ENCODE results near the gene GPR143.

The GPR143 gene

DNA sequence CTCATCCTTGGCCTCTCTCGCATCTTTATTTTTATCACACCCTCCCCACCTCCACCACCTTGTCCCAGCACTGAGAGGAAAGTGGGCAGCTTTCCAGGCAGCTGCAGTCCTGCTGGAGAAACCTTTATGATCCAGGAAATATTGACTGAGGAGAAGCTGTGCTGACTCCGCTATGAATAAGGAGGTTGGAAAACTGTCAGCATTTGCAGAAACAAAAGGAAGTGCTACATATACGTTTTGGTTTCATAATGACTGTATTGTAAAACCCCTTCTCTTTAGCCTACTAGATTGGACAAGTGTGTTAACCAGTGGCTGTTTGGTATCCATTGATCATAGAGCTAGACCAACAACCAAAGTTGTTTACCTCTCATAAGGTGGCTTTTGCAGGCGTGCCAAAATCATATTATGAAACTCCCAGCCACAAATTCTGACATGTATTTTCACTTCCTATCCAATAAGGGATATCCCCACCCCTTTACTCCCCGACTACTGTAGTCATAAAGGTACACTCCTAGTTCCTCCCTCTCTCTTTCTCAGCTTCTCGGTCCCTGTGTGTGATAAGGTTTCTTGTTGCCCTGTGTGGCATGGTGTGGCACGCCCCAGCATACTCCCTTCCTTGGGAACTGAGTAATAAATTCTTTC lies 88.4 kb downstream of the GPR143 start:
- H3K4me3 ChIP-seq (ENCODE audit: low read depth, low read length), result no peak overlapping the region
- H3K36me3 ChIP-seq (ENCODE audit: control insufficient read depth in 2 of 2, insufficient read depth in 1 of 2, low read length in 2 of 2), result peaks cover 0 to 14% of the 10 kb centered on the region in 2 experiments; a peak in 1 of 3 replicates
- ChIA-PET POLR2A (no interaction called here), CTCF (interaction anchor here (0.8 kb wide), 1 partner anchor 1376 kb away, joined by 3 read pairs; no protein-coding TSS in a partner anchor)
- TF ChIP-seq ZNF785 (tag by site-specific recombination; IDR thresholded peaks at IDR 0.05), result no peak
- TF ChIP-seq ZNF404 (tag by site-specific recombination; IDR thresholded peaks at IDR 0.05), result no peak
- TF ChIP-seq ZNF626 (tag by site-specific recombination; IDR thresholded peaks at IDR 0.05), result no peak
- TF ChIP-seq ZNF184 (tag by site-specific recombination; IDR thresholded peaks at IDR 0.05), result no peak
- TF ChIP-seq ZNF366 (tag by site-specific recombination; conservative IDR thresholded peaks at IDR 0.05), result no peak
- no peak for TF ChIP-seq GFI1B (tag by site-specific recombination; IDR thresholded peaks at IDR 0.05)
- TF ChIP-seq MZF1 (tag by site-specific recombination; IDR thresholded peaks at IDR 0.05; ENCODE audit: borderline replicate concordance), result no peak
- TF ChIP-seq, protein P1, sequence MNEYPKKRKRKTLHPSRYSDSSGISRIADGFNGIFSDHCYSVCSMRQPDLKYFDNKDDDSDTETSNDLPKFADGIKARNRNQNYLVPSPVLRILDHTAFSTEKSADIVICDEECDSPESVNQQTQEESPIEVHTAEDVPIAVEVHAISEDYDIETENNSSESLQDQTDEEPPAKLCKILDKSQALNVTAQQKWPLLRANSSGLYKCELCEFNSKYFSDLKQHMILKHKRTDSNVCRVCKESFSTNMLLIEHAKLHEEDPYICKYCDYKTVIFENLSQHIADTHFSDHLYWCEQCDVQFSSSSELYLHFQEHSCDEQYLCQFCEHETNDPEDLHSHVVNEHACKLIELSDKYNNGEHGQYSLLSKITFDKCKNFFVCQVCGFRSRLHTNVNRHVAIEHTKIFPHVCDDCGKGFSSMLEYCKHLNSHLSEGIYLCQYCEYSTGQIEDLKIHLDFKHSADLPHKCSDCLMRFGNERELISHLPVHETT (tag by site-specific recombination; IDR thresholded peaks at IDR 0.05), result no peak
- TF ChIP-seq ZNF394 (tag by site-specific recombination; IDR thresholded peaks at IDR 0.05; ENCODE audit: borderline replicate concordance), result no peak
- no peak for TF ChIP-seq SP3 (tag by site-specific recombination; IDR thresholded peaks at IDR 0.05)
- TF ChIP-seq, protein P2, sequence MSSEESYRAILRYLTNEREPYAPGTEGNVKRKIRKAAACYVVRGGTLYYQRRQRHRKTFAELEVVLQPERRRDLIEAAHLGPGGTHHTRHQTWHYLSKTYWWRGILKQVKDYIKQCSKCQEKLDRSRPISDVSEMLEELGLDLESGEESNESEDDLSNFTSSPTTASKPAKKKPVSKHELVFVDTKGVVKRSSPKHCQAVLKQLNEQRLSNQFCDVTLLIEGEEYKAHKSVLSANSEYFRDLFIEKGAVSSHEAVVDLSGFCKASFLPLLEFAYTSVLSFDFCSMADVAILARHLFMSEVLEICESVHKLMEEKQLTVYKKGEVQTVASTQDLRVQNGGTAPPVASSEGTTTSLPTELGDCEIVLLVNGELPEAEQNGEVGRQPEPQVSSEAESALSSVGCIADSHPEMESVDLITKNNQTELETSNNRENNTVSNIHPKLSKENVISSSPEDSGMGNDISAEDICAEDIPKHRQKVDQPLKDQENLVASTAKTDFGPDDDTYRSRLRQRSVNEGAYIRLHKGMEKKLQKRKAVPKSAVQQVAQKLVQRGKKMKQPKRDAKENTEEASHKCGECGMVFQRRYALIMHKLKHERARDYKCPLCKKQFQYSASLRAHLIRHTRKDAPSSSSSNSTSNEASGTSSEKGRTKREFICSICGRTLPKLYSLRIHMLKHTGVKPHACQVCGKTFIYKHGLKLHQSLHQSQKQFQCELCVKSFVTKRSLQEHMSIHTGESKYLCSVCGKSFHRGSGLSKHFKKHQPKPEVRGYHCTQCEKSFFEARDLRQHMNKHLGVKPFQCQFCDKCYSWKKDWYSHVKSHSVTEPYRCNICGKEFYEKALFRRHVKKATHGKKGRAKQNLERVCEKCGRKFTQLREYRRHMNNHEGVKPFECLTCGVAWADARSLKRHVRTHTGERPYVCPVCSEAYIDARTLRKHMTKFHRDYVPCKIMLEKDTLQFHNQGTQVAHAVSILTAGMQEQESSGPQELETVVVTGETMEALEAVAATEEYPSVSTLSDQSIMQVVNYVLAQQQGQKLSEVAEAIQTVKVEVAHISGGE (tag by site-specific recombination; conservative IDR thresholded peaks at IDR 0.05; ENCODE audit: low read depth), result no peak
- no peak for TF ChIP-seq ZXDB (tag by site-specific recombination; IDR thresholded peaks at IDR 0.05)
- no peak for TF ChIP-seq MEIS1 (CRISPR knock-in tag; IDR thresholded peaks at IDR 0.05; ENCODE audit: borderline replicate concordance)
- TF ChIP-seq KLF1 (tag by site-specific recombination; IDR thresholded peaks at IDR 0.05), result no peak
- TF ChIP-seq ZEB2 (tag by site-specific recombination; IDR thresholded peaks at IDR 0.05), result no peak
- TF ChIP-seq, protein P3, sequence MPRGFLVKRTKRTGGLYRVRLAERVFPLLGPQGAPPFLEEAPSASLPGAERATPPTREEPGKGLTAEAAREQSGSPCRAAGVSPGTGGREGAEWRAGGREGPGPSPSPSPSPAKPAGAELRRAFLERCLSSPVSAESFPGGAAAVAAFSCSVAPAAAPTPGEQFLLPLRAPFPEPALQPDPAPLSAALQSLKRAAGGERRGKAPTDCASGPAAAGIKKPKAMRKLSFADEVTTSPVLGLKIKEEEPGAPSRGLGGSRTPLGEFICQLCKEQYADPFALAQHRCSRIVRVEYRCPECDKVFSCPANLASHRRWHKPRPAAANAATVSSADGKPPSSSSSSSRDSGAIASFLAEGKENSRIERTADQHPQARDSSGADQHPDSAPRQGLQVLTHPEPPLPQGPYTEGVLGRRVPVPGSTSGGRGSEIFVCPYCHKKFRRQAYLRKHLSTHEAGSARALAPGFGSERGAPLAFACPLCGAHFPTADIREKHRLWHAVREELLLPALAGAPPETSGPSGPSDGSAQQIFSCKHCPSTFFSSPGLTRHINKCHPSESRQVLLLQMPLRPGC (tag by site-specific recombination; IDR thresholded peaks at IDR 0.05), result no peak
- TF ChIP-seq SP7 (tag by site-specific recombination; IDR thresholded peaks at IDR 0.05), result no peak
- no peak for TF ChIP-seq ZFP37 (tag by site-specific recombination; IDR thresholded peaks at IDR 0.05)
- no peaks in the 10 kb centered on the region for H3K9me3 ChIP-seq (ENCODE audit: control insufficient read depth, insufficient read depth, low read depth, low read length)
- no peaks in the 10 kb centered on the region for H3K4me1 ChIP-seq (ENCODE audit: control insufficient read depth, insufficient read depth, low read length)
- no peak overlapping the region for H3K27ac ChIP-seq (ENCODE audit: extremely low read depth, low read depth, low read length)

DNA sequence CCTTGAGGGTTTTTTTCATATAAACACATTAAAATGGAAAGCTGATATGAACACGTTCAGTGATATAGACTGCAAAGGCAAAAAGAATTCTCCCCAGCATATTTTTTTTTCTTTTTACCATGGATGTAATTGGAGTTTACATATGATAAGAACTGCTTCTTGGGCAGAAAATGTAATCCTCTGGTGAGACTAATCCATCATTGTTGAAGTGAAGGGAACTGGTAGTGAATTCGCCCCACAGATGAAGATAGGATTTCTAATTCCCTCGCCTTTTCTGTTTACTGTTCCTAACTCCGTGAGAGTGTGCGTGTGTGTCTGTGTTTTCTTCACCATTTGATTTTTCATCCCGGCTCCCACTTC lies 88.9 kb downstream of the GPR143 start:
- no peak overlapping the region for H3K4me3 ChIP-seq (ENCODE audit: low read depth, low read length)
- H3K4me1 ChIP-seq (ENCODE audit: control insufficient read depth, insufficient read depth, low read length), result no peaks in the 10 kb centered on the region
- H3K27ac ChIP-seq (ENCODE audit: extremely low read depth, low read depth, low read length), result no peak overlapping the region
- POLR2A ChIA-PET, result no interaction called here
- peaks cover 0 to 16% of the 10 kb centered on the region in 2 experiments; a peak in 1 of 3 replicates for H3K36me3 ChIP-seq (ENCODE audit: control insufficient read depth in 2 of 2, insufficient read depth in 1 of 2, low read length in 2 of 2)
- no peaks in the 10 kb centered on the region for H3K9me3 ChIP-seq (ENCODE audit: control insufficient read depth, insufficient read depth, low read depth, low read length)
- CTCF ChIA-PET, result interaction anchor here (1.2 kb wide), 1 partner anchor 8 kb away, joined by 5 read pairs; no protein-coding TSS in a partner anchor
- no peak for TF ChIP-seq ZNF394 (tag by site-specific recombination; IDR thresholded peaks at IDR 0.05; ENCODE audit: borderline replicate concordance)
- TF ChIP-seq, protein P4, sequence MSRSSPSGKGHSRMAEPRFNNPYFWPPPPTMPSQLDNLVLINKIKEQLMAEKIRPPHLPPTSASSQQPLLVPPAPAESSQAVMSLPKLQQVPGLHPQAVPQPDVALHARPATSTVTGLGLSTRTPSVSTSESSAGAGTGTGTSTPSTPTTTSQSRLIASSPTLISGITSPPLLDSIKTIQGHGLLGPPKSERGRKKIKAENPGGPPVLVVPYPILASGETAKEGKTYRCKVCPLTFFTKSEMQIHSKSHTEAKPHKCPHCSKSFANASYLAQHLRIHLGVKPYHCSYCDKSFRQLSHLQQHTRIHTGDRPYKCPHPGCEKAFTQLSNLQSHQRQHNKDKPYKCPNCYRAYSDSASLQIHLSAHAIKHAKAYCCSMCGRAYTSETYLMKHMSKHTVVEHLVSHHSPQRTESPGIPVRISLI (tag by site-specific recombination; IDR thresholded peaks at IDR 0.05), result no peak
- no peak for TF ChIP-seq ZNF558 (tag by site-specific recombination; IDR thresholded peaks at IDR 0.05)
- TF ChIP-seq ZNF654 (tag by site-specific recombination; IDR thresholded peaks at IDR 0.05; ENCODE audit: low read depth), result no peak
- no peak for TF ChIP-seq ZNF629 (tag by site-specific recombination; IDR thresholded peaks at IDR 0.05)
- no peak for TF ChIP-seq ZFP37 (tag by site-specific recombination; IDR thresholded peaks at IDR 0.05)
- no peak for TF ChIP-seq ZNF175 (tag by site-specific recombination; IDR thresholded peaks at IDR 0.05)
- TF ChIP-seq ZSCAN30 (tag by site-specific recombination; IDR thresholded peaks at IDR 0.05), result no peak
- TF ChIP-seq, protein P3 (tag by site-specific recombination; IDR thresholded peaks at IDR 0.05), result no peak

Data from HEK293 (cell line).